Fibroblast of mammary gland (primary cell): ENCODE measurements around the gene EEFSEC.

Source experiments
- DNase-seq: peaks from one replicate; pipeline ENCODE4 v3.0.0-alpha.2; 2010; ENCODE audit warnings: low read depth
- H3K4me3 ChIP-seq: 2 replicates; pipeline ENCODE4 v1.5.1; 2011; ENCODE audit warnings: low read depth, mild to moderate bottlenecking, low read length, moderate library complexity; ENCODE audit not compliant: control insufficient read depth
- TF ChIP-seq, protein P1 (sequence below): conservative IDR thresholded peaks from 2 replicates; pipeline ENCODE4 v1.5.1; 2011; ENCODE audit warnings: low read depth, low read length, inconsistent platforms; ENCODE audit not compliant: control insufficient read depth, insufficient read depth

Gene EEFSEC

DNA sequence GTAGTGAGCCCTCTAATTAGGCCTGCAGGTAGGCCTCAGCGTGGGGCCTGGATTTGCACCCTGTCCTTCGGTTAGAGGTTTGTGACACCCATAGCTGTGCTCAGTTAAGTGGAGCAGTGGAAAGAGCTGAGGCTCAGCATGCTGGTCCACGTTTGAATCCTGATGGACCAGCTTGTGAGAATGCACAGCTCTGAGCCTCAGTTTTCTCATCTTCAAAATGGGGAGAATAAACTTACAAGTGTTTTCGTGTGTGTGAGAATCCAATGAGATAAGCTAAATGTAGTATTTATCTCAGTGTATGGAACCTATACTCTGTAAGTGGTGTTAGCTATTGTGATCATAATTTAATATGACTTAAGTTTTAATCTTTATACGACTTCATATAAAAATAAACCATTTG, 22.5 kb downstream of the EEFSEC start:
- H3K4me3 ChIP-seq = no peak overlapping the region
- TF ChIP-seq, protein P1, sequence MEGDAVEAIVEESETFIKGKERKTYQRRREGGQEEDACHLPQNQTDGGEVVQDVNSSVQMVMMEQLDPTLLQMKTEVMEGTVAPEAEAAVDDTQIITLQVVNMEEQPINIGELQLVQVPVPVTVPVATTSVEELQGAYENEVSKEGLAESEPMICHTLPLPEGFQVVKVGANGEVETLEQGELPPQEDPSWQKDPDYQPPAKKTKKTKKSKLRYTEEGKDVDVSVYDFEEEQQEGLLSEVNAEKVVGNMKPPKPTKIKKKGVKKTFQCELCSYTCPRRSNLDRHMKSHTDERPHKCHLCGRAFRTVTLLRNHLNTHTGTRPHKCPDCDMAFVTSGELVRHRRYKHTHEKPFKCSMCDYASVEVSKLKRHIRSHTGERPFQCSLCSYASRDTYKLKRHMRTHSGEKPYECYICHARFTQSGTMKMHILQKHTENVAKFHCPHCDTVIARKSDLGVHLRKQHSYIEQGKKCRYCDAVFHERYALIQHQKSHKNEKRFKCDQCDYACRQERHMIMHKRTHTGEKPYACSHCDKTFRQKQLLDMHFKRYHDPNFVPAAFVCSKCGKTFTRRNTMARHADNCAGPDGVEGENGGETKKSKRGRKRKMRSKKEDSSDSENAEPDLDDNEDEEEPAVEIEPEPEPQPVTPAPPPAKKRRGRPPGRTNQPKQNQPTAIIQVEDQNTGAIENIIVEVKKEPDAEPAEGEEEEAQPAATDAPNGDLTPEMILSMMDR = no peak

GRCh38 chr3:128176276-128176833, 23.1 kb downstream of the EEFSEC start:
- DNase-seq = no peak
- H3K4me3 ChIP-seq = no peak overlapping the region
- TF ChIP-seq, protein P1 = no peak

More for the DNA sequence above, 22.5 kb downstream of the EEFSEC start:
- DNase-seq = no peak

GRCh38 chr3:128177865-128178264, 24.6 kb downstream of the EEFSEC start:
- no peak overlapping the region for H3K4me3 ChIP-seq
- DNase-seq = no peak
- TF ChIP-seq, protein P1 = no peak

DNA sequence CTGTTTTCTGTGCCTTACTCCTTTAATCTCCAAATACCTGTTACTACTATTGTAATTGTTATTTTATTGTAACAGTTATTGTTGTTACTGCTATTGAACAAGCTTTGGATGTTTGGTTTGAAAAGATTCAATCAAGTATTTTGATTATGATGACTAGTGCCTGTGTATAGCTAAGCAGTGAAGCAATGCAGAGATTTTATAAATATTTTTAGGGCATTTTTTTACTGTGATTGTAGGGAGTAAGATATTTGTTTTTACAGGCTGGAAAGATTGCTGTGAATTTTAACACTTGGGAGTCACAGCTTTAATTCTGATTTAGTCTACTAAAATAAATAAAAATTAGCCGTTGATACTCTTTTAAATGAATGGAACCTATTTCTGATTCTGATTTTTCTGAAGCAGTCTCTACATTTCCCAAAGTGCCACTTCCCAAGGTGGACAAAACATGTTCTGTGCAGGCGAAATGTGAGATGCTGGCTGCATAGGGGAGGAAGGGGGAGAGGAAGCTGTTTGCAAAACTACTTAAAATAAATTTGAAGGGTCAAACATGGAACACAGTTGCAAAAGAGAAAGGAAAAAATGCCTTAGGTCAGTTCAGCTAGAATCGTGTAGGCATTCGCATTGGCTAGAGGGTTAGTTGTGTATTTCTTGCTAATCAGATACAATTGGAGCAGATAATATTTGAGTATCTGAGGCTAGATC, 25.7 kb downstream of the EEFSEC start:
- peak; percentile 16 for DNase-seq
- no peak overlapping the region for H3K4me3 ChIP-seq
- TF ChIP-seq, protein P1 = no peak

DNA sequence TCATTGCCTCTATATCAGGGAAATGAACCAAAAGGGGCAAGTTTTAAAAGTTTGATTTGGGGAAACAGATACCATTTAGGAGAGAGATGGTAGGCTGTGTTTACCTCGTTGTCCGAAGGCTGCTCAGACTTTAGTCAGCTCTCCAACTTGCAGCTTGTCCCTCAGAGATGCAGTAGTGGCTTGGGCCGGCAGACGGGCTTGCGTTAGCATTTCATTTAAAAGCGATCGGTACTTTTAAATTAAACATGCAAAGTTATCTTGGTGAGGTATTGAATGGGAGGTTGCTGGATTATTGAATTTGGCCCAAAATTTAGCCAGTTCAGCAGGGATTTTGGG, 26.2 kb downstream of the EEFSEC start:
- TF ChIP-seq, protein P1 = no peak
- H3K4me3 ChIP-seq = no peak overlapping the region
- no peak for DNase-seq

GRCh38 chr3:128180436-128180835, 27.2 kb downstream of the EEFSEC start:
- DNase-seq = peak; percentile 16
- TF ChIP-seq, protein P1 = no peak
- no peak overlapping the region for H3K4me3 ChIP-seq
